Endothelial cell of umbilical vein (primary cell): ENCODE data around the gene PPM1E.

Experiments
- CTCF ChIP-seq, 2 donors: IDR thresholded peaks; 1 replicate in 1 of 2; 2 replicates in 1 of 2; pipeline ENCODE4 v1.5.1; 2011; ENCODE audit warnings: low read length in 2 of 2, mild to moderate bottlenecking in 2 of 2, moderate library complexity in 2 of 2, control low read depth in 1 of 2, inconsistent platforms in 1 of 2, low read depth in 1 of 2; ENCODE audit not compliant: insufficient read depth in 1 of 2; ENCODE audit errors: extremely low read depth in 1 of 2
- EZH2 ChIP-seq: IDR thresholded peaks from 2 replicates; pipeline ENCODE4 v1.6.1; 2012; ENCODE audit warnings: borderline replicate concordance, low read depth, mild to moderate bottlenecking, moderate library complexity, low read length, inconsistent platforms; ENCODE audit not compliant: severe bottlenecking
- FOS ChIP-seq: IDR thresholded peaks from 2 replicates; pipeline ENCODE4 v1.6.1; 2011; ENCODE audit warnings: mild to moderate bottlenecking, low read length, moderate library complexity, borderline replicate concordance; ENCODE audit not compliant: insufficient read depth
- GATA2 ChIP-seq: IDR thresholded peaks from 2 replicates; pipeline ENCODE4 v1.7.0; 2011; ENCODE audit warnings: low read depth, mild to moderate bottlenecking, moderate library complexity, mixed read lengths, low read length; ENCODE audit not compliant: insufficient read length, insufficient read depth
- JUN ChIP-seq: IDR thresholded peaks from 2 replicates; pipeline ENCODE4 v1.6.1; 2011; ENCODE audit warnings: borderline replicate concordance, low read depth; ENCODE audit not compliant: insufficient read length, insufficient read depth
- MAX ChIP-seq: IDR thresholded peaks from 2 replicates; pipeline ENCODE4 v1.6.1; 2011; ENCODE audit not compliant: insufficient read depth, insufficient read length
- POLR2A ChIP-seq: IDR thresholded peaks from 2 replicates; pipeline ENCODE4 v1.6.1; 2012; ENCODE audit warnings: low read depth, mild to moderate bottlenecking, control low read depth, low read length
- POLR2AphosphoS5 ChIP-seq: IDR thresholded peaks from 2 replicates; pipeline ENCODE4 v1.6.1; 2012; ENCODE audit warnings: low read depth, mild to moderate bottlenecking, control low read depth, low read length, moderate library complexity; ENCODE audit not compliant: insufficient read depth

- TF ChIP-seq CTCF (IDR thresholded peaks at IDR 0.05; ENCODE audit: extremely low read depth in 1 of 2, insufficient read depth in 1 of 2, low read depth in 1 of 2, low read length in 2 of 2), result no peak
- TF ChIP-seq POLR2AphosphoS5, result no peak
- TF ChIP-seq MAX, result no peak
- no peak for TF ChIP-seq EZH2
- no peak for TF ChIP-seq JUN
- TF ChIP-seq FOS, result no peak
- TF ChIP-seq POLR2A, result no peak
- TF ChIP-seq GATA2, result no peak
Measured at GRCh38 chr17:58783380-58783779, 27.7 kb downstream of the PPM1E start.
